NT2/D1 (cell line): ENCODE measurements around the gene WAS.
"Not testable (repeated sequence)": the region's sequence is repeated elsewhere in the genome, so short reads cannot be mapped to it uniquely, and the experiment has no call there.

Experiments used
- SUZ12 ChIP-seq: IDR thresholded peaks from 2 replicates; pipeline ENCODE4 v1.6.1; 2011; ENCODE audit not compliant: insufficient read length, insufficient read depth; ENCODE audit errors: extremely low read depth
- YY1 ChIP-seq: IDR thresholded peaks from 2 replicates; pipeline ENCODE4 v1.6.1; 2011; ENCODE audit not compliant: insufficient read length, insufficient read depth
- ZNF274 ChIP-seq: IDR thresholded peaks from 2 replicates; pipeline ENCODE4 v1.6.1; 2011; ENCODE audit warnings: mild to moderate bottlenecking, low read depth, low read length

- not testable (repeated sequence) for TF ChIP-seq ZNF274, SUZ12, YY1
Measured at GRCh38 chrX:48680925-48681324, 2.7 kb upstream of the WAS start.
